Naive thymus-derived CD8-positive, alpha-beta T cell (primary cell): ENCODE results near the gene SETD7. TPM values are rescaled to one million over a fixed set of nuclear protein-coding genes. Genes with fewer than 3 reads are reported as not detected.
A peak's percentile ranks its signal among the peaks of the same experiment; 100 is the strongest.
"Not testable (repeated sequence)": the region's sequence is repeated elsewhere in the genome, so short reads cannot be mapped to it uniquely, and the experiment has no call there.

Source experiments
- ATAC-seq, 2 donors: fragments of 150-1000 bp; cut with Tn5 transposase in 1 of 2; sonication (Bioruptor Pico), chemical (Tn5 transposase) in 1 of 2; 1 replicate in 1 of 2; 2 replicates in 1 of 2; pipeline ENCODE4 v1.10.0; 2021; ENCODE audit warnings: mild to moderate bottlenecking in 2 of 2, moderate library complexity in 2 of 2
- POLR2A ChIA-PET: fragments of 350-600 bp; sonication (Branson Sonifier 250); formaldehyde crosslinking; loops from one replicate; lab custom pipeline; 2021; ENCODE audit warnings: antibody characterized with exemption; lab: Charles Lee
- DNase-seq, 10 donors: peaks; one replicate each; pipeline versions ENCODE4 v3.0.0 to v3.0.0-alpha.2; 2020 to 2022
- H3K27ac Mint-ChIP-seq, 10 donors: one replicate each; pipeline ENCODE4 v1.8.0; 2020 to 2022; ENCODE audit warnings: mild to moderate bottlenecking in 10 of 10, mixed read lengths in 10 of 10, moderate library complexity in 4 of 10, inconsistent platforms in 1 of 10
- H3K27me3 Mint-ChIP-seq, 5 donors: one replicate each; pipeline ENCODE4 v1.8.0; 2021 to 2022; ENCODE audit warnings: mixed read lengths in 5 of 5
- H3K36me3 Mint-ChIP-seq, 3 donors: one replicate each; pipeline ENCODE4 v1.8.0; 2020 to 2022; ENCODE audit warnings: mixed read lengths in 3 of 3, mild to moderate bottlenecking in 2 of 3, inconsistent platforms in 1 of 3
- H3K4me1 Mint-ChIP-seq, 4 donors: one replicate each; pipeline ENCODE4 v1.8.0; 2021 to 2022; ENCODE audit warnings: mixed read lengths in 4 of 4
- H3K4me3 Mint-ChIP-seq, 10 donors: one replicate each; pipeline ENCODE4 v1.8.0; 2020 to 2022; ENCODE audit warnings: mild to moderate bottlenecking in 10 of 10, mixed read lengths in 10 of 10, moderate library complexity in 6 of 10, inconsistent platforms in 1 of 10
- H3K9me3 Mint-ChIP-seq, 9 donors: one replicate each; pipeline ENCODE4 v1.8.0; 2020 to 2022; ENCODE audit warnings: mixed read lengths in 9 of 9, mild to moderate bottlenecking in 3 of 9, inconsistent platforms in 1 of 9, moderate library complexity in 1 of 9
- polyA plus RNA-seq, 3 donors: library from polyadenylated mRNA; unstranded; fragments of 300-500 nt; fragmentation: Illumina TruSeq; gene quantifications; one replicate each; pipeline ENCODE4 v1.2.3, GENCODE V29; 2021
- total RNA-seq, 8 experiments: library from RNA in 2 of 8; stranded (reverse) in 2 of 8; gene quantifications; one replicate each; pipeline ENCODE4 v1.2.3 and lab custom pipeline; 2021 to 2026

The SETD7 gene
- total and polyA plus RNA-seq, 5 experiments from 2014 or later: 0.09 to 2.7 (median 0.36) TPM

DNA sequence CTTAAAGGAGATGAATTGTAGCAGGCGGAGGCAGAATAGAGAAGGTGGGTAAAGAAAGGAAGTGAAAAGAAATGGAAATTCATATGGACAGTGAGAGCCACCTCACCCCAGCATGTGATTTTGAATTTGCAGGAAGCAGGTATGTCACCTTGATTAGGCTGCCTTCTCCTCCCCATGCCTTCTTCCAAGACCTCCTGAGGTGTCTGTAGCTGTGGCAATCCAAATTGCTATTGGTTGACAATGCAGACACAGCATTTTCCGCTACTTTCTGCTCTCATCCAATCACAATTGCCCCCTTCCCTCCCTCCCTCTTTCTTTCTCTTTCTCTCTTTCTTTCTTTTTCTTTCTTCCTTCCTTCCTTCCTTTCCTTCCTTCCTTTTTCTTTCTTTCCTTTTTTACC lies 63.6 kb downstream of the SETD7 start:
- no peaks in the 10 kb centered on the region for H3K4me1 Mint-ChIP-seq
- H3K36me3 Mint-ChIP-seq: no peaks in the 10 kb centered on the region
- H3K4me3 Mint-ChIP-seq: no peak overlapping the region
- no peaks in the 10 kb centered on the region for H3K9me3 Mint-ChIP-seq
- DNase-seq (no peak), ATAC-seq (no peak)
- POLR2A ChIA-PET: no interaction called here
- no peak overlapping the region for H3K27ac Mint-ChIP-seq
- peaks cover 0 to 11% (median 2%) of the 10 kb centered on the region in 5 donors for H3K27me3 Mint-ChIP-seq

DNA sequence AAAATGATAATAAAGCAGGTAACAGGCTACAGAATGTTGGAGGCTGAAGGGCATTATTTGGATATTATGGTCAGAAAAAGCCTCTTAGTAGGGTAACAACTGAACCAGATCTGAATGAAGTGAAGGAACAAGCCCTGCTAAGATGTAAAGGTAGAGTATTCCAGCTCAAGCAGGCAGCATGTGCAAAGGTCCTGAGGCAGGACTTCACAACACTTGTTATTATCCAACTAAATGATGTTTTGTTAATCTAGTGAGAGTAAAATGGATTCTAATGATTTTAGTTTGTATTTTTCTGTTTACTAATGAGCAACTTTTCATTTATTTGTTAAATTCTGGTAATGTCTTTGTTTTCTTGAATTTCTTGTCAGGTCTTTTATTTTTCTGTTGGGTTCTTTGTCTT lies 66.4 kb downstream of the SETD7 start:
- ATAC-seq: no peak
- H3K27ac Mint-ChIP-seq: no peak overlapping the region
- H3K36me3 Mint-ChIP-seq: no peaks in the 10 kb centered on the region
- H3K27me3 Mint-ChIP-seq: peaks cover 0 to 7% (median 2%) of the 10 kb centered on the region in 5 donors
- no peak overlapping the region for H3K4me3 Mint-ChIP-seq
- no peaks in the 10 kb centered on the region for H3K4me1 Mint-ChIP-seq
- POLR2A ChIA-PET: no interaction called here
- DNase-seq: no peak
- H3K9me3 Mint-ChIP-seq: no peaks in the 10 kb centered on the region

DNA sequence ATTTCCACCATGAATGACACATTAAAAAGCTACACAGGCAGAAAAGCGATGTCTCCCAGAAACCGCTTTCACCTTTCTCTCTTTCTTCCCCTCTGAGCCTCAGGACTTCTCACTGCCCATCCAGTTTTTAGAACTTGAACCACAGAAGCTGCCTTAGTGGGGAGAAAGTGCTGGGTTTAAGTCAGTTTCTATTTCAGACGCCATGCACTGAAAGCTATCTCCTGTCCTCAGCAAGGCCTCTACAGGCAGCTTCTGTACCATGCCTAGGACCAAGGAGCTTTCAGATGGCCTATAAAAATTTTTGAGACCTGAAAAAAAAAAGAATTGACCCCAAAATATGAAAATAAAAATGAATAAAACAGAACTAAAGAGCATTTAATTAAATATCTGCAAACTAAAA lies 67.6 kb downstream of the SETD7 start:
- POLR2A ChIA-PET: no interaction called here
- DNase-seq (no peak), ATAC-seq (no peak)
- Mint-ChIP-seq H3K4me3 (no peak overlapping the region), H3K27me3 (peaks cover 0 to 7% (median 2%) of the 10 kb centered on the region in 5 donors), H3K27ac (peak overlapping the region in 1 of 10 donors; percentile 28), H3K9me3 (no peaks in the 10 kb centered on the region), H3K4me1 (no peaks in the 10 kb centered on the region), H3K36me3 (no peaks in the 10 kb centered on the region)

DNA sequence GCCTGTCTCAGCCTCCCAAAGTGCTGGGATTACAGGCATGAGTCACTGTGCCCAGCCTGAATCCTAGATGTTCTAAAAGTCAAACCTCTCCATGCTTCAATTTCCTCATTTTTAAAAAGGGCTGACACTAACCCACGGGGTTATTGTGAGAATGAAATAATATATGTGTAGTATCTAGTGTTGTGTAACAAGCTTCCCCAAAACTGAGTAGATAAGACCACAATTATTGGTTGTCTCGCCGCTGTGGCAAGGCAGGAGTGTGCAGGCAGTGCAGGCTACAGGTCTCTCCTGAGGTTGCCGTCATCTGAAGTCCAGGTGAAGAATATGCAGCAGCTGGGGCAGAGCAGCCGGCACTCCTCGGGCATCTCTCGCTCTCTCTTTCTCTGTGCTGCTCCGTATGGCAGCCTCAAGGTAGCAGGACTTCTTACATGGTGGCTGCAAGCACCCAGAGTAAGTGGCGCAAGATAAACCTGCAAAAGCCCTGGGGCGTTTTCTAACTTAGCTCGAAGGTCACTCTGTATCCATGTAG lies 71.2 kb downstream of the SETD7 start:
- no peak overlapping the region for H3K27ac Mint-ChIP-seq

DNA sequence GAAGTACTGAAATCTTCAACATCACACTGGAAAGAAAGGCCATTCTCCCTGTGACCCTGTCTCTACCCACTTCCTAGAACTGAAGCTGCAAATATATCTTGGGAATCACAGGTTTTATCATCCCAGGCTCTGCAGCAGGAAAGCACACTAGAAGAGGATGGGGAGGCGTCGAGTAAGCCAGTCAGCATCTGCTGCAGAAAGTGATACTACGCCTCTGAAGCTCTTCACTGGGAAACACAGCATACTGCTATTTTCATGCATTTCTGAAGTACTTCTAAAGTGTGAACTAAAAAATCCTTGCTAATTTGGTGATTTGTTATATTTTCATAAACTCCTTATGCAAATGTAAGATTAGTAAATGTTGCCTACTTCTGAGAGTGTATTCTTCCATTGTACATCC lies 73.0 kb downstream of the SETD7 start:
- DNase-seq (no peak), ATAC-seq (no peak)
- H3K36me3 Mint-ChIP-seq: peaks cover 0 to 8% (median 0%) of the 10 kb centered on the region in 3 donors
- POLR2A ChIA-PET: no interaction called here
- no peak overlapping the region for H3K4me3 Mint-ChIP-seq
- H3K27me3 Mint-ChIP-seq: peaks cover 0 to 4% (median 0%) of the 10 kb centered on the region in 5 donors
- no peaks in the 10 kb centered on the region for H3K9me3 Mint-ChIP-seq
- no peak overlapping the region for H3K27ac Mint-ChIP-seq
- peaks cover 0 to 2% (median 0%) of the 10 kb centered on the region in 4 donors for H3K4me1 Mint-ChIP-seq

More for the DNA sequence above, 71.2 kb downstream of the SETD7 start:
- no peaks in the 10 kb centered on the region for H3K36me3 Mint-ChIP-seq
- DNase-seq (no peak), ATAC-seq (no peak)
- no peak overlapping the region for H3K4me3 Mint-ChIP-seq
- no peaks in the 10 kb centered on the region for H3K9me3 Mint-ChIP-seq
- H3K27me3 Mint-ChIP-seq: peaks cover 0 to 4% (median 0%) of the 10 kb centered on the region in 5 donors
- POLR2A ChIA-PET: no interaction called here
- H3K4me1 Mint-ChIP-seq: no peaks in the 10 kb centered on the region

DNA sequence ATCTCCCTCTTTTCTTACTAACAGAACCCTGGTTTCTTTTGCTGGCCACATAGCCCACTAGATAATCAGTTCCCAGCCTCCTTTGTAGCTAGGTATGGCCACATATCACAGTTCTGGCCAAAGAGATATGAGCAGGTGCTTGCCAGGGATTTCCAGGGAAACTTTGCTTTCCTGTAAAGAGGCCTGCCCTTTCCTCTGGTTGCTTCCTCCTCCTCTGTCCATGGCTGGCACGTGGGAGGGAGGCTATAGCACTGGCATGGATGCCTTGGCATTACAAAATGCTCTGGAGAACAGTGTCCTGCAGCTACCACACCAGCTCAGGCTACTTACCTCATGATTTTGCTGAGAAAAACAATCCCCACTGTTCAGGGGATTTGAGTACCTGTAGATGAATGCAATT lies 74.6 kb downstream of the SETD7 start:
- peaks cover 0 to 14% (median 0%) of the 10 kb centered on the region in 3 donors for H3K36me3 Mint-ChIP-seq

DNA sequence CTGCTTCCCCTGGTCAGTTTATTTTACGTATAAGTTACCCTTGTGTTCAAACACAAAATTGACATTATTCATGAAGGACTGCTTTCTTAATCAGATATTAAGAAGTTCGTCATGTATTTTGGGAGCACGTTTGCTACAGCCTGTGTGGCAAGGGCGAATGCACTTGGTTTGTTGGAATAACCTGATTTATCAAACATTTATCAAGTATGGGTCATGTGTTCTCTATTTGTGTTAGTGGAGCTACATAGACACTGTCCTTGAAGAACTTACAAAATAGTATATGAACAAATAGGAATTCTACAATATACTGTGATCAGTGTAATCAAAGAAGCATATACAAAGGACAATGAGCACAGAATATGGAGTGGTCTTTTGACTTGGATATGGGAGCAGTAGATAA lies 79.7 kb downstream of the SETD7 start:
- Mint-ChIP-seq H3K27ac (no peak overlapping the region), H3K4me3 (no peak overlapping the region), H3K27me3 (no peaks in the 10 kb centered on the region), H3K4me1 (peaks cover 3 to 9% (median 6%) of the 10 kb centered on the region in 4 donors), H3K36me3 (peaks cover 14 to 47% (median 22%) of the 10 kb centered on the region in 3 donors), H3K9me3 (peaks cover 0 to 8% (median 6%) of the 10 kb centered on the region in 9 donors)
- DNase-seq: no peak
- POLR2A ChIA-PET: no interaction called here
- no peak for ATAC-seq

More for the DNA sequence above, 74.6 kb downstream of the SETD7 start:
- H3K4me1 Mint-ChIP-seq: peaks cover 0 to 5% (median 2%) of the 10 kb centered on the region in 4 donors
- ATAC-seq: no peak
- H3K9me3 Mint-ChIP-seq: no peaks in the 10 kb centered on the region
- peaks cover 0 to 4% (median 0%) of the 10 kb centered on the region in 5 donors for H3K27me3 Mint-ChIP-seq
- H3K4me3 Mint-ChIP-seq: no peak overlapping the region
- DNase-seq: no peak
- peak overlapping the region in 1 of 10 donors; percentile 46 for H3K27ac Mint-ChIP-seq
- POLR2A ChIA-PET: no interaction called here

DNA sequence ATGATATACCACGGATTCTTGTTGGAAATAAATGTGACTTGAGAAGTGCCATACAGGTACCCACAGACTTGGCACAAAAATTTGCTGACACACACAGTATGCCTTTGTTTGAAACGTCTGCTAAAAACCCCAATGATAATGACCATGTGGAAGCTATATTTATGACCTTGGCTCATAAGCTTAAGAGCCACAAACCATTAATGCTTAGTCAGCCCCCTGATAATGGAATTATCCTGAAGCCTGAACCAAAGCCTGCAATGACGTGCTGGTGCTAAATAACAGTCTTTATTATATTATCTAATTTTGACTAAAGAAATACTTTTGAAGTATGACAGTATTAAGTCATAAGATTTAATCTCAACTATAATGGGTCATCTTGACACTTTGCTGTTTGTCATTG lies 83.2 kb downstream of the SETD7 start:
- DNase-seq: no peak
- POLR2A ChIA-PET: no interaction called here
- no peak overlapping the region for H3K27ac Mint-ChIP-seq
- peaks cover 7 to 26% (median 20%) of the 10 kb centered on the region in 9 donors for H3K9me3 Mint-ChIP-seq
- no peak for ATAC-seq
- no peaks in the 10 kb centered on the region for H3K27me3 Mint-ChIP-seq
- H3K4me1 Mint-ChIP-seq: peaks cover 22 to 32% (median 27%) of the 10 kb centered on the region in 4 donors
- H3K36me3 Mint-ChIP-seq: peaks cover 36 to 58% (median 45%) of the 10 kb centered on the region in 3 donors
- H3K4me3 Mint-ChIP-seq: no peak overlapping the region

DNA sequence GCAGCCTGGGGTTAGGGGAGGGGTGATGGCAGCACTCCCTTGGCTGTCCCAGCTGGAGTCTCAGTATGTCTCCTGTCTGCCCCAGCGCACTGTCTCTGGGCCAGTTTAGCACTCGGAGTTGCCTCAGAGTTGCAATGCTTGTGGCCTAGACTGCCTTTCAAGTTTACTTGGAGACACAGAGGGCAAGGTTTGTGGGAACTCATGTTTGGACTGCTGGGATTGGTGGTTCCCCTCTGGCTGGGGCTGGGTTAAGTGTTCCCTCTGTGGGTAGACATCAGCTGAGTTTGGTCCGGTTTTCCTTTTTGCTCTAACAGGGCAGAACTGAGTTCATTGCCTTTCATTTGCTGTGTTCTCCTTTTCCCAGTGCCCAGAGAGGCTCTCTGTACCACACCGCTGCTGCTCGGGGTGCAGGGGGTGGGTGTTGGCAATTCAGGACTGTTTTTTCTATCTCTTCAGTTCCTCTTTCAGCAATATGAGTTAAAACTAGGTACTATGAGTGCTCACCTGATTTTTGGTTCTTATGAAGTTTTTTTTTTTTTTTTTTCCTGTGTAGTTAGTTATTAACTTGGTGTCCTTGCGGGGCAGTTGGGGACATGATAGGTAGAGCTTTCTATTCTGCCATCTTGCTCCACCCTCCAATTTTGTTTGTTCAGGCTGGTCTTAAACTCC lies 84.9 kb downstream of the SETD7 start:
- ATAC-seq (no peak), DNase-seq (no peak)
- H3K4me1 Mint-ChIP-seq: peaks cover 20 to 31% (median 28%) of the 10 kb centered on the region in 4 donors
- H3K27ac Mint-ChIP-seq: no peak overlapping the region
- peaks cover 7 to 28% (median 21%) of the 10 kb centered on the region in 9 donors for H3K9me3 Mint-ChIP-seq
- H3K4me3 Mint-ChIP-seq: no peak overlapping the region
- no peaks in the 10 kb centered on the region for H3K27me3 Mint-ChIP-seq
- POLR2A ChIA-PET: no interaction called here
- peaks cover 38 to 49% (median 49%) of the 10 kb centered on the region in 3 donors for H3K36me3 Mint-ChIP-seq

DNA sequence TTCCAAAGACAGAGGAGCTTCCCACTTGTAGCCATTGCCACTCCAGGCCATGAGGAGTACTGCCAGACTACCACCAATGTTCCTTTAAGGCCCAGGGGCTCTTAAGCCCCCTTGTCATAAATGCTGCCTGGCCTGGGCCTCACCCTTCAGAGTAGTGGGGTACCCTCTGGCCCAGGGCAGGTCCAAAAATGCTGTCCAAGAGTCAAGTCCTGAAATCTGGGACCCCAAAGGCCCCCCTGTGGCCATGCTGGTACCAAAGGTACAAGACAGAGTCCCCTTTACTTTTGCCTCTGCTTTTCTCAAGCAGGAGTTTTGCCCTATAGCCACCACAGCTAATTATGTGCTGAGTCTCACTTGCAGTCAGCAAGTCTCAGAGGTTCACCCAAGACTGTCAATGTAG lies 85.7 kb downstream of the SETD7 start:
- POLR2A ChIA-PET: no interaction called here
- H3K9me3 Mint-ChIP-seq: peaks cover 7 to 28% (median 21%) of the 10 kb centered on the region in 9 donors

DNA sequence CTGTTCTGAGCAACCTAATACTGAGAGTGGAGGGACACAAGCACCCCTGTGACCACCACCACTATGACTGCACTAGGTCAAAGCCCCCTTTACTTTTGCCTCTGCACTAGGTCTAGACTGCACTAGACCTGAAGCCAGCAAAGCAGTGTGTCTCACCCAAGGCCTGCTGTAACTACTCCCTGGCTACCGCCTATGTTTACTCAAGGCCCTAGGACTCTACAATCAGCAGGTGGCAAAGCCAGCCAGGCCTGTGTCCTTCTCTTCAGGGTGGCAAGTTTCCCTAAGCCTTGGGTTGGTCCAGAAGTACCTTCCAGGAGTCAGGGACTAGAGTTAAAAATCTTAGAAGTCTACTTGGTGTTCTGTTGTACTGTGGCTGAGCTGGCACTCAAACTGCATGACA lies 86.2 kb downstream of the SETD7 start:
- DNase-seq (no peak), ATAC-seq (no peak)
- Mint-ChIP-seq H3K4me1 (peaks cover 20 to 36% (median 30%) of the 10 kb centered on the region in 4 donors), H3K9me3 (peaks cover 7 to 28% (median 21%) of the 10 kb centered on the region in 9 donors), H3K27ac (no peak overlapping the region), H3K27me3 (no peaks in the 10 kb centered on the region), H3K36me3 (peaks cover 38 to 51% (median 46%) of the 10 kb centered on the region in 3 donors), H3K4me3 (no peak overlapping the region)
- POLR2A ChIA-PET: no interaction called here

More for the DNA sequence above, 85.7 kb downstream of the SETD7 start:
- H3K27me3 Mint-ChIP-seq: no peaks in the 10 kb centered on the region
- no peak overlapping the region for H3K4me3 Mint-ChIP-seq
- ATAC-seq (no peak), DNase-seq (no peak)
- H3K36me3 Mint-ChIP-seq: peaks cover 38 to 49% (median 45%) of the 10 kb centered on the region in 3 donors
- H3K4me1 Mint-ChIP-seq: peaks cover 20 to 34% (median 30%) of the 10 kb centered on the region in 4 donors
- peak overlapping the region in 1 of 10 donors; percentile 38 for H3K27ac Mint-ChIP-seq

DNA sequence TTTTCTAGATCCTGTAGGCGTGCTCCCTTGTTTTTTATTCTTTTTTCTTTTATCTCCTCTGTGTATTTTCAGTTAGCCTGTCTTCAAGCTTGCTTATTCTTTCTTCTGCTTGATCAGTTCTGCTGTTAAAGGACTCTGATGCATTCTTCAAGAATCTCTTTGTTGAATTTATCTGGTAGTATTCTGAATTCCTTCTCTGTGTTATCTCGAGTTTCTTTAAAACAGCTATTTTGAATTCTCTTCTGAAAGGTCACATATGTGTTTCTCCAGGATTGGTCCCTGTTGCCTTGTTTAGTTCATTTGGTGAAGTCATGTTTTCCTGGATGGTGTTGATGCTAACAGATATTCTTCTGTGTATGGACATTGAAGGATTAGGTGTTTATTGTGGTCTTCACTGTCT lies 86.8 kb downstream of the SETD7 start:
- Mint-ChIP-seq H3K36me3 (peaks cover 38 to 54% (median 44%) of the 10 kb centered on the region in 3 donors), H3K27ac (peak overlapping the region in 1 of 10 donors; percentile 50), H3K9me3 (peaks cover 7 to 28% (median 21%) of the 10 kb centered on the region in 9 donors), H3K27me3 (no peaks in the 10 kb centered on the region), H3K4me1 (peaks cover 20 to 39% (median 32%) of the 10 kb centered on the region in 4 donors), H3K4me3 (peak overlapping the region in 3 of 10 donors; percentile 10 to 55 (median 19))
- POLR2A ChIA-PET: no interaction called here
- DNase-seq (no peak), ATAC-seq (no peak)

DNA sequence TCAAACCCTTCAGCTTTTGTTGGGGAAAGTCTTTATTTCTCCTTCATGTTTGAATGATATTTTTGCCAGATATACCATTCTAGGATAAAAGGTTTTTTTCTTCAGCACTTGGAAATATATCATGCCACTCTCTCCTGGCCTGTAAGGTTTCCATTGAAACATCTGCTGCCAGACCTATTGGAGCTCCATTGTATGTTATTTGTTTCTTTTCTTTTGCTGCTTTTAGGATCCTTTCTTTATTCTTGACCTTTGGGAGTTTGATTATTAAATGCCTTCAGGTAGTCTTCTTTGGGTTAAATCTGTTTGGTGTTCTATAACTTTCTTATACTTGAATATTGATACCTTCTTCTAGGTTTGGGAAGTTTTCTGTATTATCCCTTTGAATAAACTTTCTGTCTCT lies 87.3 kb downstream of the SETD7 start:
- peaks cover 20 to 39% (median 34%) of the 10 kb centered on the region in 4 donors for H3K4me1 Mint-ChIP-seq
- peaks cover 38 to 57% (median 45%) of the 10 kb centered on the region in 3 donors for H3K36me3 Mint-ChIP-seq
- H3K27ac Mint-ChIP-seq: peak overlapping the region in 1 of 10 donors; percentile 50
- DNase-seq, POLR2A ChIA-PET, ATAC-seq, H3K27me3 Mint-ChIP-seq: not testable (repeated sequence)
- H3K4me3 Mint-ChIP-seq: peak overlapping the region in 1 of 10 donors; percentile 55
- peaks cover 7 to 29% (median 23%) of the 10 kb centered on the region in 9 donors for H3K9me3 Mint-ChIP-seq
